Kidney glomerular epithelial cell (primary cell): ENCODE results near the gene CEACAM21.
"Not testable (repeated sequence)": the region's sequence is repeated elsewhere in the genome, so short reads cannot be mapped to it uniquely, and the experiment has no call there.

Experiments used
- DNase-seq: peaks from one replicate; lab custom pipeline; 2025; lab: John Stamatoyannopoulos, UW

The CEACAM21 gene

GRCh38 chr19:41549884-41550283 is 26.1 kb upstream of the CEACAM21 start:
- DNase-seq = no peak

GRCh38 chr19:41551212-41551610 is 24.8 kb upstream of the CEACAM21 start:
- DNase-seq = no peak

GRCh38 chr19:41551711-41552110 is 24.3 kb upstream of the CEACAM21 start:
- no peak for DNase-seq

GRCh38 chr19:41552558-41552957 is 23.4 kb upstream of the CEACAM21 start:
- DNase-seq = no peak

GRCh38 chr19:41553804-41554203 is 22.2 kb upstream of the CEACAM21 start:
- no peak for DNase-seq

GRCh38 chr19:41554907-41555306 is 21.1 kb upstream of the CEACAM21 start:
- no peak for DNase-seq

GRCh38 chr19:41555748-41556147 is 20.2 kb upstream of the CEACAM21 start:
- no peak for DNase-seq

GRCh38 chr19:41563854-41564514 is 12.0 kb upstream of the CEACAM21 start:
- no peak for DNase-seq

GRCh38 chr19:41564515-41565378 is 11.2 kb upstream of the CEACAM21 start:
- DNase-seq = no peak

GRCh38 chr19:41565379-41565720 is 10.6 kb upstream of the CEACAM21 start:
- DNase-seq = no peak

- DNase-seq = no peak
Observed at GRCh38 chr19:41566001-41566400, 10.0 kb upstream of the CEACAM21 start.

- no peak for DNase-seq
Observed at GRCh38 chr19:41569481-41570150, 6.3 kb upstream of the CEACAM21 start.

- DNase-seq = no peak
Observed at GRCh38 chr19:41570179-41570578, 5.8 kb upstream of the CEACAM21 start.

- DNase-seq = peak; percentile 35
Observed at GRCh38 chr19:41570639-41571112, 5.3 kb upstream of the CEACAM21 start.

GRCh38 chr19:41577144-41577830 is 1.3 kb downstream of the CEACAM21 start:
- no peak for DNase-seq

- no peak for DNase-seq
Observed at GRCh38 chr19:41577833-41578232, 1.9 kb downstream of the CEACAM21 start.

GRCh38 chr19:41578886-41579285 is 2.9 kb downstream of the CEACAM21 start:
- no peak for DNase-seq

GRCh38 chr19:41581068-41581467 is 5.1 kb downstream of the CEACAM21 start:
- DNase-seq = not testable (repeated sequence)

- DNase-seq = not testable (repeated sequence)
Observed at GRCh38 chr19:41582577-41583182, 6.7 kb downstream of the CEACAM21 start.

GRCh38 chr19:41584260-41584810 is 8.4 kb downstream of the CEACAM21 start:
- no peak for DNase-seq

GRCh38 chr19:41584931-41585330 is 9.0 kb downstream of the CEACAM21 start:
- DNase-seq = no peak
